T-helper 2 cell treated with Interferon-gamma antibody and Interleukin-4, amounts not matched to agents 100 ng/mL and 5 ng/mL, for 36 hours (primary cell): ENCODE data around the gene TMEM204. TPM values are rescaled to one million over a fixed set of nuclear protein-coding genes. Genes with fewer than 3 reads are reported as not detected.

ENCODE experiments used
- intact Hi-C: fragments of 100-400 bp; cut with micrococcal nuclease; formaldehyde crosslinking; loops from one replicate; pipeline ENCODE4 v1.15.1; 2023
- total RNA-seq: library from RNA; stranded (reverse); gene quantifications from 2 replicates; pipeline ENCODE4 v1.2.3, GENCODE V29; 2022

The TMEM204 gene
- total RNA-seq, 1 donor from 2014 or later = 40.3 TPM

DNA sequence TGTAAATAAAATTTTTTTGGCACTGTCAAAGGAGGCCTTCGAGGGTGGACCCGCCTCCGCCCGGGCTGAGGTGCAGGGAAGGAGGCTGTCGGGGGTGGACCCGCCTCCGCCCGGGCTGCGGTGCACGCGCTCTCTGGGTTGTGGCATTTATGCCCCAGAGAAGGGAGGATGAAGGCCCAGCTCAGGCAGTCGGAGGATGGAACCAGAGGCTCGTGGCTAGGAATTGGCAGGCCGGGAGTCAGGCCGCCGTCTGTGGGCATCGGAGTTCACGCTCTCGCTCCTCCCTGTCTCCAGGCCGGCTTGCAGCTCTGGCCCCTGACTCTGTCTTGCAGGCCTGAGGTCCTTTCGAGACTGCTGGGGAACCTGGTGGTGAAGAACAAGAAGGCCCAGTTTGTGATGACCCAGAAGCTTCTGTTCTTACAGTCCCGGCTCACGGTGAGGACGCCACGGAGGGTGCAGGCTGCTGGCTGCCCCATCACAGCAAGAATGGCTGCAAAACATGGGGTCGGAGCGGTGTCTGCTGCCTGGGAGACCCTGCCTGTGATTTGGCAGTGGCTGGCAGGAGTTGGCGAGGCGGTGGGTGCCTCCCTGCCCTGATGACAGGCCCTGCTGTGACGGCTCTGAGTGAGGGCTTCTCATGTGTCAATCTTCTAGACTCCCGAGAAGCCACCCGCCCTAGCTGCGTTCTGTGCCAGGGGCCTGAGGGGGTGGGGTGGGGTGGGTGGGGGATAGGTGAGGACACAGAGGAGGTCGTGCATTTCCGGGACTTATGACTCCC lies 34.4 kb upstream of the TMEM204 start:
- intact Hi-C loops = loop anchor here (10.0 kb wide), 1 partner anchor 206 kb away; the partner anchor contains the start of gene MAPK8IP3

DNA sequence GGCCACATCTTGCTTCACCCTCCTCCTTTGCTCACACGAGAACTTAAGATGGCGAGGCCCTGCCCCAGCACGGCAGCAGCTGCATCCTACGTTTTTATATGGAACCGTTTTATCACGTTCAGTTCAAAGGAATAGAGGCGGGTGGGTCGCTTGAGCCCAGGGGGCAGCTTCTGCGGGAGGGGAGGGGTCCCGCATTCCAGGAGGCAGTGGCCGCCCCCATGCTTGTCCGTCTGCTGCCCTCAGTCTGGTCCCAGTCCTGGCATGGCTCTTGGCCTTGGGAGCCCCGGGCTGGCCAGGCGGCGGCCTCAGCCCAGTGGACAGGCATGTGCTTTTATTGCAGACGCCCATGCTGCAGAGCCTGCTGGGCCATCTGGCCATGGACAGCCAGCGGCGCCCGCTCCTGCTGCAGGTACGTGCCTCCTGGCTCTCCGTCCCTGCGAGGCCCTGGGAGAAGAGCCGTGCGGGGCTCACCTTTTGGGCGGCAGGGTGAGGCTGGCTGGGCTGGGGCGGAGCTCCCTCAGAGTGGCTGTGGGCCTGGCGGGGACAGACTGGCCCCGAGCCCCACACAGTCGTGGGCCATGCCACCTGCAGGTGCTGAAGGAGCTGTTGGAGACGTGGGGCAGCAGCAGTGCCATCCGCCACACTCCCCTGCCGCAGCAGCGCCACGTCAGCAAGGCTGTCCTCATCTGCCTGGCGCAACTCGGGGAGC lies 33.6 kb upstream of the TMEM204 start:
- intact Hi-C loops = loop anchor here (10.0 kb wide), 1 partner anchor 205 kb away; the partner anchor contains the start of gene MAPK8IP3

DNA sequence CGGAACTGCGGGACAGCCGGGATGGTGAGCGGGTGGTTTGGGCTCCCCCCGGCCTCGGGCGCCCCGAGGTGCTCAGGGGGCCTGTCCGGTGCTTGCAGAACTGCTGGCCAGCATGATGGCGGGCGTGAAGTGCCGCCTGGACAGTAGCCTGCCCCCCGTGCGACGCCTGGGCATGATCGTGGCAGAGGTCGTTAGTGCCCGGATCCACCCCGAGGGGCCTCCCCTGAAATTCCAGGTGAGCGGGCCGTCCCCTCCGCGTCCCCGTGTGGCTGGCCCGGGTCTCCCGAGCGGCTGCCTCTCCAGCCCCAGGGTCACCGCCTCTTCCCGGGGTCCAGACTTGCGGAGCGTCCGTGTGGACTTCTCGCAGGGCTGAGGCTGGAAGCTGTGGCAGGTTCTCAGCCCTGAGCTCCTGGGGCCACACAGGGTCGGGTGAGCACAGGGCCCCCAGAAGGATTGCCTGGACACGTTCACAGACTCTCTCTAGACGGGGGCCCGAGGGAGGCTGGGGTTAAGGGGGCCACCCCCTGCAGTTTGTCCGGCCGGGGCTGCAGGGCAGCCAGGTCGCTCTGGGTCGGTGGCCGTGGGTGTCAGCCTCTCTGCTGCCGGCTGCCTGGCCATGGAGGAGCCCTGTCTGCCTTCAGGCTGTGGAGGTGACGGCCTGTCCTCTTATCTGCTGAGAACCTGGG lies 32.9 kb upstream of the TMEM204 start:
- intact Hi-C loops = no loop called here

DNA sequence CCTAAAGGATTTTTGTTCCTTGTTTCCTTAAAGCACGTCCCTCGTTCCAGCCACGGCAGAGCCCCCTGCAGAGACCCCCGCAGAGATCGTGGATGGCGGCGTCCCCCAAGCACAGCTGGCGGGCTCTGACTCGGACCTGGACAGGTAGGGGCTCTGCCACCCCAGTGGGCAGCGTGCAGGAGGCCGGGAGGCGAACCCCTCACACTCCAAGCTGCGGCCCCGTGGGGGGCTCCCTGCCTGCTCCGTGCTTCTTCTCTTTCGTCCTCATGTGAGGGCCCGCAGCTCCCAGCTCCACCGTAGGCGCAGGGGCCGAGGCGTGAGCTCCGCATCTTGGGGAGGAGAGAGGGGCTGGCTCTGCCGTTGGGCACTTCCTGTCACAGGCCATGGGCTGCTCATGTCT lies 31.8 kb upstream of the TMEM204 start:
- intact Hi-C loops = no loop called here

DNA sequence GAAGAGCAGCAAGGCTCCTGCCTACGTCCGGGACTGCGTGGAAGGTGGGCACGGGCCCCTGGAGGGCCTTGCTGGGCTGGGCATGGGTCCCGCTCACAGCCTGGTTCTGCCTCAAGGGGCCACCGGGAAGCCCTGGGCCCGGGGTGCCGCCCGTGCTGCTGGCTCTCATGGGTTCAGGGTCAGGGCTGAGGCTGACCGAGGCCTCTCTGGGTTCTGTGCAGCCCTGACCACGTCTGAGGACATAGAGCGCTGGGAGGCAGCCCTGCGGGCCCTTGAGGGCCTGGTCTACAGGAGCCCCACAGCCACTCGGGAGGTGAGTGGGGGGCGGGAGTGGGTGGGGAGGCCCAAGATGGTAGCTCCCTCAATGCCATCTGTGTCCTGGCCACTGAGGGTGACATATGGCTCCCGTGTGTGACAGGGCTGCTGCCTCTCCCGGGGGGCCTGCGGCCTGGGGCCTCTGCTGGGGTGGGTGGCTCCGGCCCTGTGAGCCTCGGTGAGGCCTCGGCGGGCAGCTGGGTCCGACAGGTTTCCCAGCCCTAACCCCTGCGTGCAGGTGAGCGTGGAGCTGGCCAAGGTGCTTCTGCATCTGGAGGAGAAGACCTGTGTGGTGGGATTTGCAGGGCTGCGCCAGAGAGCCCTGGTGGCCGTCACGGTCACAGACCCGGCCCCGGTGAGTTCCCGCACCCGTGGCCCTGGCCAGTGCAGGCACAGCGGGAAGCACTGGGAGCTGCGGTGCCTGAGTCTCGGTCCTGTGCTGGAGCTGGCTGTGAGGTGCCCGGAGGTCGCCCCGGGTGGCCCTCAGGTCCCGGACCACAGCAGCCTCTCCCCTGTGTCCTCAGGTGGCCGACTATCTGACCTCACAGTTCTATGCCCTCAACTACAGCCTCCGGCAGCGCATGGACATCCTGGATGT lies 31.1 kb upstream of the TMEM204 start:
- intact Hi-C loops = no loop called here

DNA sequence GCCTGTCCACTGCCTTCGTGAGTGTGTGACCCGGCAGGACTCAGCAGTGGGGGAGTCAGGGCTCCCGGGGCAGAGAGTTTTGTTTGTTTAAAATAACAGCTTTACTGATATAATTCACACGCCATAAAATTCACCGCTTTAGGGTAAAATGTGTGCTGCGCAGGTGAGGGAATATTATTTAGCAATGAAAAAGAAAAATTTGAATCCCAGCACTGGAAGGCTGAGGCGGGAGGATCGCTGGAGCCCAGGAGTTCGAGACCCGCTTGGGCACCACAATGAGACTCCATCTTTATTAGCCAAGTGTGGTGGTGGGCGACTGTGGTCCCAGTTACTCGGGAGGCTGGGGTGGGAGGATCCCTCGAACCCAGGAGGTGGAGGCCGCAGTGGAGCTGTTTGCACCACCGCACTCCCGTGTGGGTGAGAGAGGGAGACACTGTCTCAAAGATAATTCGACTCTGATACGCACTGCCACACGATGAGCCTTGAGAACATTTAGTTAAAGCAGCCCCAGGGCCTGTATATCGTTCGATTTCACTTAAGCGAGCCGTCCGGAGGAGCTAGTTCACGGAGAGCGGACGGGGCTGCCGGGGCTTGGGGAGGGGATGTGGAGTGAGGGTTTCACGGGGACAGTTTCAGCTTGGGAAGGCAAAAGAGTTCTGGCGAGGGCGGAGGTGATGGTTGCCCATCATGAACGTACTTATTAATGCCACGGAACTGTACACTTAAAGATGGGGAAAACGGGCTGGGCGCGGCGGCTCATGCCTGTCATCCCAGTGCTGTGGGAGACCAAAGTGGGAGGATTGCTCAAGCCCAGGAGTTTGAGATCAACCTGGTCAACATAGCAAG lies 30.1 kb upstream of the TMEM204 start:
- intact Hi-C loops = no loop called here

DNA sequence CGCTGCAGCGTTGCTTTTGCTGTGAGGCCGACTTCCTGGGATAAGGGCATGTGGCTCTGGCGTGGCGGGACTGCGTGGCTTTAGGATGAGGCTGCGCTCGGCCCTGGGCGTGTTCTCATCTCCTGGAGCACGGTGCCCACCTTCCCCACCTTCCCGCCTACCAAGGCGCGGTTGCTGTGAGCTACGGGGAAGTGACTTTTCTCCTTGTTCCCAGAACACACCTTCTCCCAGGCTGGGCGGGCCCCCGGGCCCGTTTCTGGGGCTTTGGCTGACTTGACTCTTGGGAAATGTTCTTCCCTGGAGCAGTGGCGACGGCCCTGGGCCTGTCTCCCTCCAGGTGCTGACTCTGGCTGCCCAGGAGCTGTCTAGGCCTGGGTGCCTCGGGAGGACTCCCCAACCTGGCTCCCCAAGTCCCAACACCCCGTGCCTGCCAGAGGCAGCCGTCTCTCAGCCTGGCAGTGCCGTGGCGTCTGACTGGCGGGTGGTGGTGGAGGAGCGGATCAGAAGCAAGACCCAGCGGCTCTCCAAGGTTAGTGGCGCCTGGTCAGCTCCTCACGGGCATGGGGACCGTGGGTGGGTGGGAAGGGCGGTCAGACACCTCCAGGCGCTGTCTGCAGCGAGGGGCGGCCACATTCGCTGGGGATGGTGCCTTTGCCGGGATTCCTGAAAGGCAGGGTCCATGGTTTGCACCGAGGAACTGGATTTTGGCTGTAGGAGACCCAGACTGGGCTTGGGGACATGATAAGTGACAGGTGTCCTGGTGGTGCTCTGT lies 28.2 kb upstream of the TMEM204 start:
- intact Hi-C loops = no loop called here

DNA sequence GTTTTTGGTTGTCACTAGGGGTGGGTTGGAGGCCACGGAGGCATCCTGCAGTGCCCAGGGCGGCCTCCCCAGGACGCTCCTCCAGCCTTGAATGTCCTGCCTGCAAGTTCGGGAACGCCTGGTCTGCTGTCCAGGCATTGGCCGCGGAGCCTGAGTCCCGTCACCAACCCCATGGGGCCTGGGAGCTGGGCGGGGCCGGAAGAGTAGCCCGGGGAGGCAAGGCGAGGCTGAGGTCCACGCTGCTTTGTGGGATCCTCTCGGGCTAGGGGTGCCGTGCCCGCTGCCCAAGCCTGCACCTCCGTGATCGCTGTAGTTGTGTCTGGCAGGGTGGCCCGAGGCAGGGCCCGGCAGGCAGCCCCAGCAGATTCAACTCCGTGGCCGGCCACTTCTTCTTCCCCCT lies 27.6 kb upstream of the TMEM204 start:
- intact Hi-C loops = no loop called here

DNA sequence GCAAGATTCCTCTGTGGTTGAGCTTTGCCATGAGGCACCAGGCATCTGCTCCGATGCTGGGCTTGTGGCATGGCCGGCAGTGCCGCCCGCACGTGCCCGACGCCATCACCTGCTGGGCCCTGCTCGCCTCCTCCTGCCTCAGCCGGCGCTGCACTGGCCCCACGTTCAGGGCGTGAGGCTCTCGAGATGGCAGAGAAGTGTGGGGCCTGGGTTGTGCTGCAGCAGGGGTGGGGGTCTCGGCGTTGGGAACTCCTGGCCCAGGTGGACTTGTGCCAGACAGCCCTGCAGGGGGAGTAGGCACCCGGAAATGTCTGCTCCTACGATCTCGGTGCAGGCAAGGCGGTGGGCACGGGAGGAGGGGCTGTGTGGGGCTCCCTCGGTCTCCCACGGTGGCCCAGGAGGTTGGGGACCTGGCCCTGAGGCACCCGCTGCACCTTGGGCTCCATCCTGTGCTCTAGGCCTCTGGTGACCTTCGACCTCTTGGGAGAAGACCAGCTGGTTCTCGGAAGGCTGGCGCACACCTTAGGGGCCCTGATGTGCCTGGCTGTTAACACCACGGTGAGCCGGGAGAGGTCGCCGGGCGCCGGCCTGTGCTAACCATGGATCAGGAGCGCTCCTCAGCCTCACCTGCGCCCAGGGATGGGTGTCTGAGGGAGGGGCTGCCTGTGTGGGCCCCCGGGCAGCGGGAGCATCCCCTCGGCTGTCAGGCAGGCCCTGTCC lies 26.8 kb upstream of the TMEM204 start:
- intact Hi-C loops = no loop called here

DNA sequence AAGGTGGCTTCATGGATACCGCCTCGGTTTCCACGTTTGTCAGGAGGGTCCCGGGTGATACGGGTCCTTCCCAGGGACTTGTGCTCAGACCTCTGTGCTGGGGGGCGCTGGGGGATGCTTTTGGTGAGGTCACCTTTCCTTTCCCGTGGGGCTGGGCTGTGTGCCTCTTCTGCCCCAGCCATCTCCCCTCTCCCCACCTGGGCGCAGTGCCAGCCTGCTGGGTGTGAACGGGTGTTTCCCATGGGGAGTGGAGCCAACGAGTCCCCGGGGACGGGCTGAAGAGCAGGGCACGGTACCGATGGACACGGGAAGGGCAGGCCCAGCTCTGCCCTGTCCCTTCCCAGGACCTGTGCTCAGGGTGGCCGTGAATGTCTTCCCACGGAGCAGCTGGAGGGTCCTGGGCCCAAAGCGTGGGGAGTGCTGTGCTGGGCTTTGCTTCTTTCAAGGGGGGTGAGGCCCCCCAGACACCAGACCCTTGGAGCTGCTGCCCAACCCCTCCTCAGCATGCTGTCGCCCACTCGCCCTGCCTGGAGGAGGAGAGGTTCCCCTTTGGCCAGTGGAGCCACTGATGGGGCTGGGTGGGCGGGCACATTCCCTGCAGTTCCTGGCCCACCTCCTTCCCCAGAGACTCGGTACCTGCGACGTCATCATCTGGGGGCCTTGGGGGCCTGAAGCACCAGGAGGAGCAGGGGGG lies 24.8 kb upstream of the TMEM204 start:
- intact Hi-C loops = no loop called here

DNA sequence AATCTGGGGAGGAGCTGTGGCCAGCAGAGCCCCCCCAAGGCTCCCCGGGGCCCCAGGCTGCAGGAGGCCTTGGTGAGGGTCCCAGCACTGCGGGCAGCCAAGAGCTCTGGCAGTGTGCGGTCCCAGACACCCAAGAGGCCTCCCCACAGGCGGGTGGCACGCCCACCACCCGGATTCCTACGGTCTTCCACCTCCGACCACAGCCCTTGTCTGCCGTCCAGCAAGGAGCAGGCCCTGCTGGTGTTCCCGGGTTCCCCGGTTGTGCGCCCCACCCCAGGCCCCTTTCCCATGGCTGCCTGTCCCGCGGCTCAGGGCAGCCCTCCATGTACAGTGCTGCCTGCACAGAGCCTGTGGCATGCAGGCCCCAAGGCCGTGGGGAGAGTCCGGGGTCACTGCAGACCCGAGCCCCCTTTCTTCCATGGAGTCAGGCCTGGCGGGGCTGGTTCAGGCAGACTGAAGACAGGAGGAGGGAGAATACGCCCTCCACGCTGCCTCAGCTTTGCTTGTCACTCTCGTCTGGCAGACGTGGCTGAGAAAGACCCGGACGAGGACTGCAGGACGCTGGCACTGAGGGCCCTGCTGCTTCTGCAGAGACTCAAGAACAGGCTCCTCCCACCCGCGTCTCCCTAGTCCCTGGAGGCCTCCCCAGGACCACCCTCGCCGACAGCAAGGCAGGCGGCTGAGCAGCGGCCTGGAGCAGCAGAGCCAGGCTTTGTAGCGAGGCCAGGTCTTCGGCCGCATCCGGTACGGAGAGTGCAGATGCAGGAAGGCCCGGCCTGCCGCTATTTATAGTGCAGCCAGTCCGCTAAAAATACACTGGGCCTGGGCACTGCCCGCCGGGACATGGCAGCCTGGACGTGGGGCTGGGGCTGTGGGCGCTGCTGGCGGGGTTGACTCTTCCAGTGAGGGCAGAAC lies 23.9 kb upstream of the TMEM204 start:
- intact Hi-C loops = no loop called here

DNA sequence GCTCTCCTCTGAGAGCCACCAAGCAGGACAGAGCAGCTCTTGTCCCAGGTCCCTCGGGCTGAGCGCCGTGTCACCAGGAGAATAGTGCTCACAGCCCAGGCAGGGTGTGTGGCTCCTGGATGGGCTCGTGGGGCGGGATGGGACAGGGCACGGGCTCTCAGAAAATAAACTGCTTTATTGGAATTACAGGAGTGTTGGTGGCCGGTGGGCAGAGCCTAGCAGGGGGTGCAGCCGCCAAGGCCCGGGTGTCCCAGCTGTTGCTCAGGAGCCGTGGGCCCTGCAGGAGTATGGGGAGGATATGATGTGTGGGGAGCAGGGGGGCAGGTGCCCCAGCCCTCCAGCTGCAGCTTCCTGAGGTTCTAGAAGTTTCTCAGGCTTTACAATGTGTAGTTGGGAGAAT lies 23.2 kb upstream of the TMEM204 start:
- intact Hi-C loops = no loop called here

DNA sequence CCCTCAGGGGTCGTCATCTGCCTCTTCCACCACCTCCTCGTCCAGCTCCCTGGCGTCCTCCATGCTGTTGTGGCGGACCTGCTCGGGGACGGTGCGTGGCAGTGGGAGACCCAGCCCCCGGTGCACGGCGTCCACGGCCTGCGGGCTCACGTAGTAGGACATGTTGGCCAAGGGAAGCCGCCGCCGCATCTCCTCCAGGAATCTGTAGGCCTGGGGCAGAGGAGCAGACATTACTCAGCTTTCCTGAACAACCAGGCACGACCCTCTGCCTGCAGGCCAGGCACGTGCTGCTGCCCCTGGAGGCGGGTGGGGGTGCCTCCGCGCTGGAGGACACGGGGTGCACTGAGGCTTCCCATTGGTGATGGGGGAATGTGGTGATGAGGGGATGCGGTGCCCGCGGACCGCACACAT lies 22.5 kb upstream of the TMEM204 start:
- intact Hi-C loops = no loop called here

DNA sequence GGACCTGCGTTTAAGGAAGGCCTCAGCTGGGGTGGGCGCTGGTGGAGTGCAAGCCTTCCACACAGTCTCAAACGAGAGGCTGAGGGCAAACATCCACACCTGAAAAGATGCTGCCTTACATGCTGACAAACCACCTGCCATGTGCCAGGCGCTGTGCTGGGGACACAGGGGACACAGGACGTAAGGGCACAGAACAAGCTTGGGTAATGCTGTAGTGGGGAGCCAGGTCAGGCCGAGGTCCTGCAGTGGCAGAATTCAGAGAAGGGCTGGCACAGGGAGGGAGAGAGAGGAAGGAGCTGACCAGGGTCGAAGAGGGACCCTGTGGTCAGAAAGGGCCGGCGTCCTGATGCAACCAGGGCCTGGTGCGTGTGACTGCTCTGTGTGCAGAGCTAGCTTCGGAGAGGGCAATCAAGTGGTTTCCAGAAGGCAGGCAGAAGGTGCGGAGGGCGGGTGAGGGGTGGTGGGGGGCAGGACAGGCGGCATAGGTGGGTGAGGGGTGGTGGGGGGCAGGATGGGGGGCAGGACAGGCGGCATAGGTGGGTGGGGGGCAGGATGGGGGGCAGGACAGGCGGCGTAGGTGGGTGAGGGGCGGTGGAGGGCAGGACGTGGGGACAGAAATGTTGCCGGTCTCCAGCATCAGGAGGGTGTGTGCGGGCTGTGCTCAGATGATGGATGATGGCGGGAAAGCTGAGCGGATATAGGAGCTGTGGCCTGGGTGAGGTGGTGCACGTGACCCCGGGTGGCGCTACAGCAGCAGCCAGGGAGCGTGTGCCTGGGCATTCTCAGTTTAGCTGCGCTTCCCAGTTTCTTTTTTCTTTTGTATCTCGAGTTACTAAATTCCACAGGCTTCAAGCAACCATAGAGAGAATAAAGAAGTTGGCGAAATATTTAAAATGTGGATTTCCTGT lies 21.6 kb upstream of the TMEM204 start:
- intact Hi-C loops = no loop called here

DNA sequence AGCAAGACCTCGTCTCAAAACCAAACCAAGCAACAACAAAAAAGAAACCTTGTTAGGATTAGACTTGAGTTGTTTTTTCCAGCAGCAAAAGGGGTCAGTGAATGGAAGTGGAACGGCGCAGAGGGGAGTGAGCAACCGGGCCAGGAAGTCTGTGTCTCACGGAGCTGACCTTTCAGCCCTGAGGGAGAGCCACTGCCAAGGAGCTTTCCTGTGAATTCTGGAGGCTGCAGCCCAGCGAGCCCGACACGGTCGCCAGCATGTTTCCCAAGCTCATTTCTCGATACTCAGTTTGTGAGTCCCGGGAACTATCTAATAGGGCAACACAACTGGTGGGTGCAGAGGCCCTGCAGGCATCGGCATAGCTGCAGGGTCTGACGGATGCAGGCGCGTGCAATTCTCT lies 20.7 kb upstream of the TMEM204 start:
- intact Hi-C loops = no loop called here

DNA sequence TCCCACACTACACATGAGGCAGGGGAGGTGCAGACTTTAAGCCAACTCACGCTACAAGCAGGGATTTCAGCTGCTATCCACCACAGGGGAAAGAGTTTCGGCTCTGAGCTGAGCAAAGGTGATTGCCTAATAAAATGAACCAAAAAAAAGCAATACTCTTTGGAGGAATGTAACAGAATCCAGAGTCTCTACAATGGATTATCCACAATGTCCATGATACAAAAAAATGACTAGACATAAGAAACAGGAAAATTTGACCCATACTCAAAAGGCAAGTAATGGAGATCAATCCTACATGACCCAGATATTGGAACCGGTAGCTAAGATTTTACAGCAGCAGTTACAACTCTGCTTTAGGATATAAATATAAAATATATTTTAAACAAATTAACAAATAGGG lies 19.0 kb upstream of the TMEM204 start:
- intact Hi-C loops = no loop called here
